T-helper 2 cell treated with Interferon-gamma antibody and Interleukin-4, amounts not matched to agents 100 ng/mL and 5 ng/mL, for 36 hours (primary cell): ENCODE results near the gene STIM2. TPM values are rescaled to one million over a fixed set of nuclear protein-coding genes. Genes with fewer than 3 reads are reported as not detected.

ENCODE experiments used
- intact Hi-C: fragments of 100-400 bp; cut with micrococcal nuclease; formaldehyde crosslinking; loops from one replicate; pipeline ENCODE4 v1.15.1; 2023
- total RNA-seq: library from RNA; stranded (reverse); gene quantifications from 2 replicates; pipeline ENCODE4 v1.2.3, GENCODE V29; 2022

Gene STIM2
- total RNA-seq, 1 donor from 2014 or later, result 47.7 TPM

GRCh38 chr4:26866781-26867180, 6.1 kb downstream of the STIM2 start:
- intact Hi-C loops, result loop anchor here (10.0 kb wide), 1 partner anchor 672 kb away; no protein-coding TSS in a partner anchor

- intact Hi-C loops, result loop anchor here (10.0 kb wide), 1 partner anchor 673 kb away; no protein-coding TSS in a partner anchor
Measured at GRCh38 chr4:26867914-26868684, 7.5 kb downstream of the STIM2 start.

DNA sequence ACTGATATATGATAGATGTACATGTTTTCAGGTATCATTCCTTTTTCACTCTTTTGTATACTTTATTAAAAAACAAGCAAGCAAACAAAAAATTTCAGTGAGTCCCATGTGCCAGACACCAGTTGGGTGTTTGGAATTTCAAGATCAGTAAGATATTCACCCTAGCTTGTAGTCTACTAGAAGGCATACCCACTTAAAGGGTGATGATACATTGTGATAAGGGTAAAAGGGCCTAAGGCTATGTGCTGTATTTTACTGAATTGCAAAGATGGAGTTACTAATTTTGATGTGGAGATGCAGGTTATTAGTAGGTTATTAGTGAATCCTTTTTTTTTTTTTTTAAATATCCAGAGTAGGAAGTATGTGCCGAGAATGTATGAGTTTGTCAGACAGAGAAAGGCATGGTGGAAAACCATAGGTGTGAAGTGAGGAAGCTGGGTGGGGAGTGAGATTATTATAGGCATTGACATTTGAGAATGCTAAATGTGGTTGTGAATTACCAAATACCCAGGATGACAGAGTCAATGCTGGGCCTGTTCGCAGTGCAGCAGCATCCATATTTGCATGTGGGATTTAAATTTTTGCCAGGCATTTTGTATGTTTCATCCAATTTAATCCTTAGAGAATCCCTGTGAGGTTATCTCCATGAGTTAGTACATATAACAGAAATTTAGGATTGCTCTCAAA, 10.1 kb downstream of the STIM2 start:
- intact Hi-C loops, result no loop called here

- intact Hi-C loops, result no loop called here
Measured at GRCh38 chr4:26871611-26872010, 11.0 kb downstream of the STIM2 start.

GRCh38 chr4:26873391-26874026, 12.9 kb downstream of the STIM2 start:
- intact Hi-C loops, result loop anchor here (1.0 kb wide), 1 partner anchor 11 kb away; no protein-coding TSS in a partner anchor

- intact Hi-C loops, result no loop called here
Measured at GRCh38 chr4:26874110-26874509, 13.5 kb downstream of the STIM2 start.

DNA sequence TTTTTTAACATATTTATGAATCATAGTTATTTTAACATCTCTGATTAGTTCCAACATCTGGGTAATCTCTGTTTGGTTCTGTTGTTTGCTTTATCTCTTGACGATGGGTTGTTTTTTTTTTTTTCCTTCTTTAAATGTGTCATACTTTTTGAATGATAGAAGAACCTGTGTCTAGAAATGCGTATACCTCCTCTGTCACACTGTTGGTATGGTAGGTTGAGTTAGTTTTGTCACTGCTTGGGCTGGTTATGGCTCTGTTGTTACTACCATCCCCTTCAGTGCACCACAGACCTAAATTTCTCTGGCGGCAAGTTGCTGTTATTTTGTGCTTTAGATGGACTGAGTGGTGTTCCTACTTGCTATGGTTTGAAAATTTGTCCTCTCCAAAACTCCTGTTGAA, 16.8 kb downstream of the STIM2 start:
- intact Hi-C loops, result no loop called here

DNA sequence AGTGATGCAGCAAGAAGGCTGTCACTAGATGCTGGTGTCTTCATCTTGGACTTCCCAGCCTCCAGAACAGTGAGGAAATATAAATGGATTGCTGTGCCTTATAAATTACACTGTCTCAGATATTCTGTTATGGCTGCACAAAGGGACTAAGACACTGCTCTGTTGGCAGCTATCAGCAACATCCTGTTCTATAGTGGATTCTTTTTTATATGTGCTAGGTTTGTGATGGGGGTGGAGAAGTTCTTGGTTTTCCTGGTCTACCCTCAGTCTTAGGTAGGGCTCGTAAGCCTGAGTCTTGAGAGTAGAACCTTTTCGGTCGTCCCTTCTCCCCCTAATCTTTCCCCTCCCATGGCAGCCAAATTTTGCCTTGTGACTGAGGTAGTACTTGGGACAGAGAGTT, 17.3 kb downstream of the STIM2 start:
- intact Hi-C loops, result no loop called here

DNA sequence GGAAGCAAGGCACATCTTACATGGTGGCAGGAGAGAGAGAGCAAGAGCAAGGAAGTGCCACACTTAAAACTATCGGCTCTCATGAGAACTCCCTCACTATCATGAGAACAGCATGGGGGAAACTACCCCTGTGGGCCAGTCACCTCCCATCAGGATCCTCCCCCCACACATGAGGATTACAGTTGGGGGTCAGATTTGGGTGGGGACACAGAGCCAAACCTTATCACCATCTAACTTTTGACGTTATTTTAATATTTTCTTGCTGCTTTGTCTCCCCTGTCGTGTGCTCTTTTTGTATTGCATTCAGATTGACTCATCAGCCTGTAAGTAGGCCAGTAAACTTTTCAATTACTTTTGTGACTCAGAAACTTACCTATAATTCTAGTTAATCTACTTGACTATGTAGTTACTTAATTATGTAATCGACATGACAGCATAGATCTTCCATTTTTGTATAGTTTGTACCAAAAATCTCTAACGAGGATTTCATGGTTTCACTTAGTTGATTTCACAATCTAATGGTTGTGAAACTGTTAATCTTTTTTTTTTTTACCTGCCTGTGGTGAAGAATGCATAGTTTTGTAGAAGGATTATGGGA, 18.3 kb downstream of the STIM2 start:
- intact Hi-C loops, result no loop called here

DNA sequence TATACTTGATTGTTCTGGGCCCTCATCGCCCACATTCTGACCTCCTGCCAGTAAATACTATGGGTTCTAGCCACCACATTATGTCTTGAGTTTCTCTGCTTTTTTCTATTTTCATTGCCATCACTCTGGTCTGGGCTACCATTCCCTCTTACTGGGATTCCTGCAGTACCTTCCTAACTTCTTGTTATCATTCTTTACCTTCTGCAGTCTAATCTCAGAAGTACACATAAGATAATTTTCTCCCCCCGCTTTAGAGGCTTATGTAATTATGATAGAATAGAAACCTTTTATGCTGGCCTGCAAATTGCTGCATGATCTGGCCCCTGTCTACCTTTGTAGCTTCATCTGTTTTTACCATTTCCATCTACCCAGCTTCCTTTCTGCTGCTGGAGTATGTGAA, 19.2 kb downstream of the STIM2 start:
- intact Hi-C loops, result loop anchor here (10.0 kb wide), 1 partner anchor 795 kb away; no protein-coding TSS in a partner anchor

GRCh38 chr4:26884026-26884425, 23.4 kb downstream of the STIM2 start:
- intact Hi-C loops, result loop anchor here (1.0 to 10.0 kb wide), 2 partner anchors 11 to 799 kb away; no protein-coding TSS in a partner anchor

DNA sequence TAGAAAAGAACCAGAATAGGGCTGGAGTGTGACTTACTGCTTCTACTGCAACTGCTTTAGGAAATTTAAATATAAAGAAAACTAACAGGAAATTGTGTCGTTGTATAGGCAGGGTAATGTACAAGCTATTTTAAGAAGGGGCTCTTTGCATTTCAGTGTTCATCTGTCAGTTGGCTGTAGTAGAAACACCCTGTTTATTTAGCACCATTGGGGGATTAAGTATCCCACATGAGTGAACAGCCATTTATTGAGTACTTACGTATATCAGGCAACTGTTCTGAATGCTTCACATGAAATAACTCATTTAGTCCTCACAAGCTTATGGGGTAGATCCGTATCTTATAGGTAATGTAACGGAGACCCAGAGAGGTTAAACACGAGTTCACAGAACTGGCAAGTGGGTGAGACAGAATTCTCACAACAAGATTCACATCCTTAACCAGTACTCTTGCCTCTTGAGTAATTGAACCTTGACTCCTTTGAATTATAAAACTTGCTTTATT, 23.9 kb downstream of the STIM2 start:
- intact Hi-C loops, result loop anchor here (1.0 to 10.0 kb wide), 2 partner anchors 11 to 800 kb away; no protein-coding TSS in a partner anchor

DNA sequence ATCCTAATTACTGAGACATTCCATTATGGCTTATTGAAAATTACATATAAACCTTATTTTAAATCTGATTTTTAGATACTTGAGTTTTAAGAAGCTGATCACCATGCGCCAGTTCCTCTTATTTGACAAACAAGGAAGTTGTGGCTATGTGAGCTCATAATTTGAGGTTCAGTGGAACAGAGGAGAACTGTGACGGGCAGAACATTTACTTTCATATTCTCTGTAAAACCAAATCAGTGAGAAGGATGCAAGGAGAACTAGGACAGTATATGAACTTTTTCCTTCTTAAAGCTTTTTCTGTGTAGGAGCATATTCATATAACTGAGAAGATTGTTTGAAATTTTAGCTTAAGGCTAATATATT, 25.3 kb downstream of the STIM2 start:
- intact Hi-C loops, result loop anchor here (1.0 to 10.0 kb wide), 5 partner anchors 26 to 801 kb away; partner anchors contain the start of genes STIM2 and TBC1D19

DNA sequence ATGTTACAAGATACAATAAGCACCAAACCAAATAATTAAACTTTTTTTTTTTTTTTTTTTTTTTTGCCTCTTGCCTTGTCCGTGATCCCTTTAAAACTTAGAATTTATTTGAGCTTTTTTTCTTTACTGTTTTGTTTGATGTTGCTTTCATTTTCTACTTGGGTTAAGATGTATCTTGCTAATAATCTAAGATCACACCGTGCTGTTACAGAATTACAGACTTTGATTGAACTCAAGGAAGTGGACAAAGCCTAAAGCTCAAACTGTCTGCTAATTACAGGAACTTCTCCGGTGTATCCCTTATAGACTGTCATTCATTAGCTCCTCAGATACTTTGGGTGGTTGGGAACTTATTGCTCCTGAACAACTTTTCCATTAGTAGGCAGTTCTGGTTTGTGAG, 26.5 kb downstream of the STIM2 start:
- intact Hi-C loops, result loop anchor here (5.0 to 10.0 kb wide), 2 partner anchors 50 to 802 kb away; no protein-coding TSS in a partner anchor

DNA sequence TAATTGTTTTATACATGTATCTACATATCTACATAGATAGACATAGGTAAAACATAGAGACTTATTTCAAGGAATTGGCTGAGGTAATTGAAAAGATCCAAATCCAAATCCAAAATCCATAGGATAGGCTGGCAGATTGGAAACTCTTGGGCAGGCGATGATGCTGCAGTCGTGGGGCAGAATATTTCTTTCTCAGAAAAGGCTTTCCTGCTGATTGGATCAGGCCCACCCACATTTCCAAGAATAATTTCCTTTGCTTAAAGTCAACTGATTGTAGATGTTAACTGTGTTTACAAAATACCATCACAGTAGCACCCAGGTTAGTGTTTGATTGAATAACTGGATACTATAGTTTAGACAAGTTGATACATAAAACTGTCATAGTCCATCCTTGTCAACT, 27.2 kb downstream of the STIM2 start:
- intact Hi-C loops, result loop anchor here (5.0 to 10.0 kb wide), 2 partner anchors 49 to 803 kb away; no protein-coding TSS in a partner anchor

DNA sequence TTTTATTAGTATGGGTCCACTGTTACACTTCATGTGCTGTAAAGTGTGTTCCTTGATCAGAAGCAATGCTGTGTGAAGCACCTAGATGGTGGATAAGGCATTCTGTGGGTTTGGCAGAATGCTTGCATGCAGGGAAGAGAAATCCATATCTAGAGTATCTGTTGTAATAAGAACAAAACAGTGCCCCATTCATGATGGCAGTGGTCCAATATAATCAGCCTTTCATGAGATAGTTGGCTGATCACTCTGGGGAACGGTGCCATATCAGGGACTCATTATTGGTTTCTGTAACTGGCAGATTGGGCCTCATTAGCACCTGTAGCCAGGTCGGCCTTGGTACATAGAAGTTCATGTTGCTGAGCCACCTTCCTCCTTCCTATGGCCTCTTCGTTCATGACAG, 28.7 kb downstream of the STIM2 start:
- intact Hi-C loops, result loop anchor here (5.0 to 10.0 kb wide), 2 partner anchors 48 to 805 kb away; no protein-coding TSS in a partner anchor

DNA sequence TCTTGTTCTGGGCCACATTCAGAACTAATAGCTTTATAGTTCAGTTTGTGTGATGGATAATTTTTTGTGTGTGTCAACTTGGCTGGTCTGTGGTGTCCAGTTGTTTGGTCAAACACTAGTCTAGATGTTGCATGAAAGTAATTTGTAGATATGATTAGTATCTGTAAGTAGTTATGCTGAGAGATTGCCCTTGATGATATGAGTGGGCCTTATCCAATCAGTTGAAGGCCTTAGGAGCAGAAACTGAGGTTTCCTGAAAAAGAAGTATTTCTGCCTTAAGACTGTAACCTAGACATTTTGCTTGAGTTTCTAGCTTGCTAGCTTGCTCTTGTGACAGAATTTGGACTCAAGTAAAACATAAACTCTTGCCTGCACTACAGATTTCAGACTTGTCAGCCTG, 30.4 kb downstream of the STIM2 start:
- intact Hi-C loops, result no loop called here

DNA sequence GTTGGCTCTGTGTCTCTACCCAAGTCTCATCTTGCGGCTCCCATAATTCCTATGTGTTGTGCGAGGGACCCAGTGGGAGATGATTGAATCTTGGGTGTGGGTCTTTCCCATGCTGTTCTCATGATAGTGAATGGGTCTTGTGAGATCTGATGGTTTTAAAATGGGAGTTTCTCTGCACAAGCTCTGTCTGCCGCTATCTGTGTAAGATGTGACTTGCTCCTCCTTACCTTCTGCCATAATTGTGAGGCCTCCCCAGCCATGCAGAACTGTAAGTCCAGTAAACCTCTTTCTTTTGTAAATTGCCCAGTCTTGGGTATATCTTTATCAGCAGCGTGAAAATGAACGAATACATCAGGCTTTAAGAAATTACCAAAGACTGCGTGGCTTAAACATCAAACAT, 31.2 kb downstream of the STIM2 start:
- intact Hi-C loops, result no loop called here

GRCh38 chr4:26892480-26893150, 32.0 kb downstream of the STIM2 start:
- intact Hi-C loops, result no loop called here

DNA sequence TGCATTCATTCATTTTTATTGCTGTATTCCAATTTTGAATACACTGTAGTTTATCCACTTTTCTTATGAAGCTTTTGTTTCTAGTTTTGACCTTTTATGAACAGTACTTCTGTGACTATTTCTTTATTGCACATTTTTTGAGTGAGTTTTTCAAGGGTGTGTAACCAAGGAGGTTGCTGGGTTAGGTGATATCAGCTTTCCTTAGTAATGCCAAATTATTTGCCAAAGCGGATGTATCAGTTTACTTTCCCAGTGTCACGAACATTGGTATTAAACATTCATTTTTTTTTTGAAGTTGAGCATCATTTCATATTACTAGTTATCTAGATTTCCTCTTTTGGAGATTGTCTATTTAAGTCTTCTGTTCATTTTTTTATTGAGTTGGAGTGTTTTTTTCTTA, 32.9 kb downstream of the STIM2 start:
- intact Hi-C loops, result no loop called here
